NCI-H128 (cell line): ENCODE data around the gene PLEKHH2.
"Not testable (repeated sequence)": the region's sequence is repeated elsewhere in the genome, so short reads cannot be mapped to it uniquely, and the experiment has no call there.

ENCODE experiments used
- DNase-seq: peaks from one replicate; lab custom pipeline; 2025; ENCODE audit not compliant: unreplicated experiment; lab: John Stamatoyannopoulos, UW

Gene PLEKHH2

GRCh38 chr2:43715300-43716098 is 78.4 kb downstream of the PLEKHH2 start:
- no peak for DNase-seq

- no peak for DNase-seq
Measured at GRCh38 chr2:43717322-43717721, 80.3 kb downstream of the PLEKHH2 start.

- no peak for DNase-seq
Measured at GRCh38 chr2:43718530-43719124, 81.6 kb downstream of the PLEKHH2 start.

GRCh38 chr2:43724728-43725526 is 87.9 kb downstream of the PLEKHH2 start:
- no peak for DNase-seq

GRCh38 chr2:43725711-43726246 is 88.7 kb downstream of the PLEKHH2 start:
- no peak for DNase-seq

GRCh38 chr2:43726961-43727633 is 90.0 kb downstream of the PLEKHH2 start:
- DNase-seq = not testable (repeated sequence)

GRCh38 chr2:43727634-43728014 is 90.6 kb downstream of the PLEKHH2 start:
- no peak for DNase-seq

- DNase-seq = no peak
Measured at GRCh38 chr2:43729491-43730174, 92.6 kb downstream of the PLEKHH2 start.

- no peak for DNase-seq
Measured at GRCh38 chr2:43731211-43731610, 94.2 kb downstream of the PLEKHH2 start.

- DNase-seq = no peak
Measured at GRCh38 chr2:43736637-43737036, 99.6 kb downstream of the PLEKHH2 start.

GRCh38 chr2:43737097-43737854 is 100.2 kb downstream of the PLEKHH2 start:
- DNase-seq = no peak

GRCh38 chr2:43737855-43738254 is 100.8 kb downstream of the PLEKHH2 start:
- no peak for DNase-seq

GRCh38 chr2:43738257-43738656 is 101.2 kb downstream of the PLEKHH2 start:
- DNase-seq = no peak

- no peak for DNase-seq
Measured at GRCh38 chr2:43743706-43744105, 106.6 kb downstream of the PLEKHH2 start.

- no peak for DNase-seq
Measured at GRCh38 chr2:43745457-43745856, 108.4 kb downstream of the PLEKHH2 start.

- DNase-seq = no peak
Measured at GRCh38 chr2:43748333-43748732, 111.3 kb downstream of the PLEKHH2 start.

GRCh38 chr2:43749583-43749982 is 112.5 kb downstream of the PLEKHH2 start:
- no peak for DNase-seq

- no peak for DNase-seq
Measured at GRCh38 chr2:43751476-43751990, 114.5 kb downstream of the PLEKHH2 start.

- DNase-seq = no peak
Measured at GRCh38 chr2:43752302-43752701, 115.2 kb downstream of the PLEKHH2 start.

- DNase-seq = no peak
Measured at GRCh38 chr2:43754180-43754579, 117.1 kb downstream of the PLEKHH2 start.
